HG03558 (cell line): ENCODE results near the gene NCAM1.

Experiments
- ATAC-seq: cut with Tn5 transposase; IDR thresholded peaks from one replicate; pipeline ENCODE4 v1.9.1; 2021; ENCODE audit warnings: moderate number of reproducible peaks; ENCODE audit not compliant: unreplicated experiment; ENCODE audit errors: extremely low read depth

The NCAM1 gene

DNA sequence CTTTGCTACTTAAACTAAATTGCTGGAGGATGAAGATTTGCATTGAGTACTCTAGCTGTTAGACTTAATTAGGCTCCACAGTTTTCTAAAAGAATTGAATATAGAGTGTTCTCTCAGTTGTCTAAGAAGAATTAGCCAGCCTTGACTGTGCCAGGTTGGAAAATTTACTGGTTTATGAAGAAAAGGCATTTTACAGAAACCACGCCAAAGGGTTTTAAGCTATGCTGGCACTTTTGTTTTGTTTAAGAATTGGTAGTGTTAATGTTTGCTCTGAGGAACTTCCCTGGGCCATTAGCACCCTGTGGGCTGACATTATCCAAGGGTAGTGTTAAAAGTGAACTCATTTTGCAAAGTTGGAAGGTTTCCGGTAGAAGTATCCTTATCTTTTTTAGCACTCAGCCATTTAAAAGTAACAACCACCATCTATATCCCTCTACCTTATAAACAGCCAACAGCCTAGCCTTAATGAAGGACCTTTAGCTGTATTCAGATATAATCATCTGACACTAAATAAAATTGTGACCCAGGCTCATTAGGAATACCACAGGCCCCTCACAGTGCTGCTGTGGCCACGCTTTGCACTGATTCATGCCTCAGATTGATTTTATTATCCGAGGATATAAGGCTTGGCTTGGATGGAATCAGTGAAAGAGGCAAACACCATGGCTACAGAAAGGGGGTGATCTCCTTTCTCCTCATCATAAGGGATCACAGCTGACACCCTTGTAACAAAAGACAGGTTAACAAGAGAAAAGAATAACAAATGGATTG lies 158.9 kb downstream of the NCAM1 start:
- no peak for ATAC-seq

DNA sequence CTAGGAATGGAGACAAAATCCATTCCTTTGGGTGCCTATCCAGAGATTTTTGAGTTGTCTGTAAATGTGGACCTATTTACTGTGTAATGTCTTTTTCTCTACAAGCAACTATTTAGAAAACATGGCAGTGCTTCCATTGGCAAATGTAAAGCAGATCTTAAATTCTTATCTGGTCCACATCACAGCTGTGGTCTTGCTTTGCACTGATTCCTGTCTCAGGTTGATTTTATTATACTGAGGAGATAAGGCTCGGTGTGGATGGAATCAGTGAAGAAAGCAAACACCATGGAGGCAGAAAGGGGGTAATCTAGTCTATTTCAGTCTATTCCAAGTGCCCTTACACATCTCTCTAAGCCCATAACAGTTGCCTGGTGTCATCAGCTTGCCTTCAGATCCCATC lies 160.5 kb downstream of the NCAM1 start:
- no peak for ATAC-seq

DNA sequence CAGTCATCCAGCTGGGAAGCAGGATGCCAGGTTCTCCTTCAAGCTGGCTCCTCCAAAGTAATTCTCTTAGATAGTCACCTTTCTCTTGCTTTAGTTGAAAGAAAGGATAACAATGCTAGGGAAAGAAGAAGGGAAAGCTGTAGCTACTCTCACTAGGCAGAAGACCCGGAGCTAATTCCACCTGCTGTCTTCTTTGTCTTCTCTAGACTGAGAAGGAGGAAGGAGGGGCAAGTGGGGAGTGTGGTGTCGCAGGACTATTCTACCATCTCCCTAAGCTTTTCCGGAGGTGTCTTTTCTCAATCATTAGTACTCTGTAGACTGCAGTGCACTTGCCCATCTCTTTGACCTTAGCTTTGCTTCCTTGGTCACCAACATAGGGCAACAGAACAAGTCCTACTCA lies 162.8 kb downstream of the NCAM1 start:
- no peak for ATAC-seq

DNA sequence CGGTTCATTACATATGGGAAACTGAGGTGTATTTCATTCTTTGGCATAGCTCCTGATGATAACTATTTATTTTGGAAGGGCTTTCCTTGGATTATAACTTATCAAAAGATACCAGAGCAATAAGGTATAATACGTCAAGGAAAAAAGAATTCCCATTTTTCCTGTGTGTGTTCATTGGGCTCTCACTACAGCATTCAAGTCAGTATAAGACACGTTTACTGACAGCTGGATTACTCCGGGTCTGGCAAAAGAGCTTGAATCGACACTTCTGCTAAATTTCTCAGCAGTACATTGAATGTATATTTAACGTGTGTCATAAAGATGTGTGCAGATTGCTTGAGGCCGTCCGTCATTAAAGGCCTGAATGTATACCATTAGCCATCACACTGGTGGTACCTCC lies 163.4 kb downstream of the NCAM1 start:
- no peak for ATAC-seq

DNA sequence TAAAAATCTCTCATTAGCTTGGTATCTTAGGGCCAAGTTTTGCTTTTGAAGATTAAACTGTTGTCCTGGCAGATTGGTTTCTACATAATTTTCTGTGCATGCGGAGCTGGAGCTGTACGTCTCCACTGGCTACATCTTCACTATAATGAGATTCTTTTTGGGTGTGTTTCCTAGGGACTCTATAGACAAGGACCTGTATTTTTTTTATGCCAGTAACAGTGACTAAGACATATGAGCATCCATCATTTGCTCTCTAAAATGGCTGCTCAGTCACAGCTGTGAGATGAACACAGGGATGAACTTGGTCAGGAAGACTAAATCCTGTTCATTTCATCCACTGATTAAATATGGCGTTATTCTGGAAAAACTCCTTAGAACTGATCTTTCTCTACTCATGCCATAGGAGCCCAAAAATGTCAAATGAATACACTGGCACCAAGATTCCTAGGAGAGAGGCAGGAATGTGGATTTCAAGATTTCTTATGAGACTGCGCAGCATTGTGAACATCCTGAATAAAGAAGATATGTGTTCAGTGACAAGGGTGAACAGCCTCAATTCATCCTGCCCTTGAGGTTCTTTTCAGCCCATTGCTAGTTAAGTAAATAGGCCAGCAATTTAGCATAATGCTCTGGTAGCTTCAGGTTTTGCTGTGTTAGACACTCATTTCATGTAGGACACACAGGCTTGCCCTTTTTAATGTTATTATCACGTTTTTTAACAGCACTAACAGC lies 168.2 kb downstream of the NCAM1 start:
- ATAC-seq, result no peak

DNA sequence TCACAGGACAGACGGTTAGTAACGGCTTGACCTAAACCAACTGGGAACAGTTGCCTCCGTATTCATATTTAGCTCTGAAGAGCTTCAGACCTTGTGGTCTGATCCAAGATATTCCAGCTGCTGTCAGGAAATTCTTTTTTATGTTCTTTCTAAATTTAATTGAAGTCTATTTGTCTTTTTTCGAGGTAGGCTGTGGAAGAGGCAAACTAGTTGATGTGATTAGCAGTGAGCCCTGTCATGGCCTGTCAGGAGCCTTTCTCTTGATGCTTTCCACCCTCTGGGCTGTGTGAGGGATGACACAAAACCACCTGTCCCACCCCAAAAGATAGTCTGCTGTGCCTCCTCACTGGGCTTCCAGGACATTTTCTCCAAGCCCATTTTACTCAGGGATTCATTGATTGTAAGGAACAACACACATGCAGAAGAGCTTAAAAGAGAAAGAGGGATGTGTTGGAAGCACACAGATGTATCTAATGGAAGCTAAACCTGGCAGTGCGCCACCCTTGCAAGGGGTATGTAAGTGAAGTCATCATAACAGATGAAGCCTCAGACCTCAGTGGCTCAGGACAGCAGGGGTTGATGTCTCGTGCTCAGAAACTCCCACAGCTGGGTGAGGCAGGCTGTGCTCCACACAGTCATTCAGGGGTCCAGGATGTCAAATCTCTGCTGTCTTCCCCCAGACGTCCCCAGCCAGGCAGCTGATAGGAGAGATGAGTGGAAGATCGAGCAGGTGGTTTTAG lies 170.0 kb downstream of the NCAM1 start:
- no peak for ATAC-seq

DNA sequence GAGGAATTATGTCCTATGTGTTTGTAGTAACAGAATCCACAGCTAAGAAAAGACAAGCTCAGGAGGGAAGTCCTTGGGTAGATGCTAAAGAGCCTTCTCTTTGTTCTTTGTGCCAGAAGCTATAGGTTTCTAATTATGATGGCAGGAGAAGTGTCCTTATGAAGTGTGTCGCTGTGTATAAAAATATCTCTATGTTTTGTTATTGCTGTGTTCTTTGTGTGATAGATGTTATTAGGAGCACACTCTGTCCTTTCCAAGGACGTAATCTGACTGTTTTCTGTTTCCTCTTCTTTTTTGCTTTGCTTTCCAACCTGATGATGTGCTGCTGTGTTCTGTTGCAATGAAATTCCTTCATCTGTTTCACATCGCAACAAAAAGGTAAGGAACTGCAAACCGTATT lies 171.9 kb downstream of the NCAM1 start:
- no peak for ATAC-seq

DNA sequence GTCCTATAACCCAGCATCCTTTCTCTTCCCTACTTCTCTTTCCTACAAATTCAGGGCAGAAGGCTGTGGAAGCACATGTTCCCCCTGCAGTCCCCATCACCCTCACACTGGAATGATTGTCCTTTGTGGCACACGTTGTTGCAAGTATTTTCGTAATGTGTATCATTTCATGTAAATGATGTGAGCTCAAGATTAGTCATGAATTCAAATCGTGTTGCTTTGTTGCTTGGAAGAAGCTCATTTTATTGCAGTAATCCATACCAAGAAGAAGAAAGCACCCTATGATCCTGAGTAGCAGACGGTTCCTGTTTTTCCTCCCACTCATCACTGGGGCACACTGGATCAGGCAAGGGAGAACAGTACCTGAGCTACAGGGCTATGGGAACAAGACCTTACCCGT lies 173.4 kb downstream of the NCAM1 start:
- no peak for ATAC-seq

DNA sequence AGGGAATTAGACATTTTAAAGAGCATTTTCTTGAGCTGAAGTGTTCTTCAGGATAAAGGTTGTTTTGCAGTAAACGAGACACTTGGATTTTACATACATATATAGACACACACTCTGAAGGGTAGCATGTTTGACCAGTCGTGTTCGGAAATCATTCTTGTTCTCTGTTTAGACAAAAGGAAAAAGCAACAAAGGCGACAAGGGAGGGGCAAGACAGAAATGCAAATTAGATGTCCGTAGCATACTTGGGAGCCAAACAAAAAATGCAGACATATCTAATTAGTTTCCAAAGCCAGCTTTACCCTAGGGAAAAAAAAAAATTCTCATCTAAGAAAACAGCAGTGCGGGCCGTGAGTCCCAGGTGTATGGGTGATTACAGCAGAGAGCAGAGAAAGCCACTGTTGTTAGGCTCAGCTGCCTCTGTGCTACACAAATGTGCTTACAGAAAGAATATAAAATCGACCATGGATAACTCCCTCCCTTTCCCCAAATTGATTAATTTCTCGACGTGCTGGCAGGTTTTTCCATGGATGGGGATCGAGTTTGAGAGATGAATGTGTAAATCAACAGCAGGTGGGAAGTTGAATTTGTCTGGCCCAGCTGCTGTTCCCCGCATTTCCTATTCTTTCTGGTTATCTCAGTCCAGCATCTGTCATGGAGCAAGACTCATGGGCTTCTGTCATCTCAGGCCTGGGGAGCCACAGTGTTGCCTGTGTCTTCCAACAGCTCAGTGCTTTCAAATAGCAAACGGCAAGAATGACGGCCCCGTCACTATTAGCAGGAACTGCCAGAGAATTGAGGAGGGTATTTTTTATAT lies 176.7 kb downstream of the NCAM1 start:
- ATAC-seq, result no peak

DNA sequence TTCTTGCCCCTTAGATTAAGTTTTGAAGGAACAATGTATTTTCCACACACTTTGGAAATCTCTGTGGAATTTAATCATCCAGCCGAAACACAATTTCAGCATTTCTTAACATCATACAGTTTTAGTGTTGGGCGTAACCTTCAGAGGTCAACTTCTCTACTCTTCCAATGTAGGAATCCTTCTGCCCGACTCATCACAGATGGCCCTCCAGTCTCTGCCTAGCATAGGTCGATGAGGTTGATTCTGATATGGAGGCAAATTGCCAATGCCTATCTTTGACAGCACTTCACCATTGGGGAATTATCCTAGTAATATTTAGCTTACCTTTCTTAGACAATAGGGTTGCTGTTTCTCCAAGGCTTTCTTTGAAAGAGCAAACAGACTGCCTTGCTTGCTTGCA lies 177.5 kb downstream of the NCAM1 start:
- no peak for ATAC-seq

DNA sequence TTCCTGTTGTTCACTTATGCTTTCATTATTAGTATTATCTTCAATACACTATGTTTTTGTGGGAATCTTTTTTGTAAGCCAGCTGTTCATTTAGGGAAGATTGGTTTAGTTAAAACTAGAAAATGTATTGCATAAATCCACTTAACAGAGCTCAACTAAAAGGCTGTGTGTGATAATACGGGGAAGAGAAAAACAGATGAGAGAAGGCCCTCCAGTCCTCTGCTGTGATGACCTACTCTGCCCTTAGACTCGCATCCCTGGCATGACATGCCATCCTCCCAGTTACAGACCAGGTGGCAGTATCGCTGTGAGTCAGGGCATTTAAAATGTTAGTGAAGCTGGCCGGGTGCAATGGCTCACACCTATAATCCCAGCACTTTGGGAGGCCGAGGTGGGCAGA lies 179.8 kb downstream of the NCAM1 start:
- ATAC-seq, result no peak

DNA sequence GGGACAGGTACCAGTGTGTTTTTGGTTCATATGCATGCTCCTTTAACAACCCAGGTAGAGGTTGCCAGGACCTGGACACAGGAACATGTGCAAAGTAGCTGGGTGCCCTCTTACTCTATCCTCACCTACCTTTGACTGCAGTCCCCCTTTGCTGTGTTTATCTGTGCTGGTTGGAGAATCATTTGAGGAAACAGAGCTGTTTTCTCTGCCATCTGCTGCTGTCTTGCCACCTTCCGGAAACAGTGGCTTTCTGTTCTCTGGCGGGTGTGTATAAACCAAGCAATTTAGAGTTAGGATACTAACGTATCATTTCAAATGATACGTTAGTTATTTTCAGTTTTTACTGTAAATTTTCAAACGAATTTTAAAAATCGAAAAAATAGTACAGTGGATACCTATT lies 181.3 kb downstream of the NCAM1 start:
- ATAC-seq, result no peak

DNA sequence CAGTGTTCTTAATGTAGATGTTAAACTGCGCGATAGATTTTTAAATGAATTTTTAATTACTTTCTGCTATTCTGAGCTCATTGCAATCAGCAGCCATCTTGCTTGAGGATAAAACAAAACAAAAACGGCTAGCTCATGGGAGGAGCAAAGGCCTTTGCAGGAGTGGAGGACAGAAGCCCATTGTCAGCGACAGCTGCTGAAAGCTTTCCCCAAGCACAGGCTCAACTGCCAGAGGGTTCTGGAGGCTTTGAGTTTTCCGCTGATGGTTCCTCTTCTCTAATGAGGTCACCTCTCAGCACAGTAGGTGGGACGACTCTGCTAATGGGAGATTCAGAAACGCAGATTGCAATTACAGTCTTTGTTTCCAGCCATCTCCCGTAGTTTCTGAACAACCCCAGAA lies 186.0 kb downstream of the NCAM1 start:
- no peak for ATAC-seq

DNA sequence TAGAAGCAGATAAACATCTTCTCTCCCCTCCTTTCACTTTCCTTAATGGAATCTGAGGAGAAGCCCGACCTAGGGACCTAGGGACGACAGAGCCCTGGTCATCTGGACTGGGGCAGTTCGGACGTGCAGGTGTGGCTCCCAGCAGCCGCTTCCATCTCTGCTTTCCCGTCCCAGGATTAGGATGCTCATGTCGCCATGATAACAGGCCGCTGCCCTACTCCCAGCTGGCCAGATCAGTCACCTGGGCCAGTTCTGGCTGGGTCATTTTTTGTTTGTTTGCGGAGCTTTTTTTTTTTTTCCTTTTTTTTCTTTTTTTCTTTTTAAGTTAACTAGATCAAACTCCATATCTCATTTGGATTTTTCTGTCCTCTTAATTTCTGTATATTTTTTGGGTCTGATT lies 186.9 kb downstream of the NCAM1 start:
- ATAC-seq, result no peak

DNA sequence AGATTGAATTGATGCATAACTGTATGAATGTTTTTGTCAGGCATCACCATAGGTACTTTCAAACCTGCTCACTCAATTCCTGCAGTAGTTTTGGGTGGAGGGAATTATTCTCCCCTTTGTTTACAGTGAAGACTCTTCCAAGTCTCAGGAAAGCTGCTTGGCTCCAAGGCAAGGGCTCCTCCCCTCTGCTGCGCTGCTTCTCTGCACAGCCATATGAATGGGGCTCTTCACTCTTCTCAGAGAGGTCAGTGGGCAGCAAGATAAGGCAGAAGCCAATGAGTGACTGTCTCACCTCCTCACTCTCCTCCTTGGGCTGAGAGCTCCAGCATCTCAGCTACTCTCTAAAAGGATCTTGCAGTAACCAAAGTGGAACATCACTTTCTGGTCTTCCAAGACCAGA lies 187.4 kb downstream of the NCAM1 start:
- no peak for ATAC-seq

DNA sequence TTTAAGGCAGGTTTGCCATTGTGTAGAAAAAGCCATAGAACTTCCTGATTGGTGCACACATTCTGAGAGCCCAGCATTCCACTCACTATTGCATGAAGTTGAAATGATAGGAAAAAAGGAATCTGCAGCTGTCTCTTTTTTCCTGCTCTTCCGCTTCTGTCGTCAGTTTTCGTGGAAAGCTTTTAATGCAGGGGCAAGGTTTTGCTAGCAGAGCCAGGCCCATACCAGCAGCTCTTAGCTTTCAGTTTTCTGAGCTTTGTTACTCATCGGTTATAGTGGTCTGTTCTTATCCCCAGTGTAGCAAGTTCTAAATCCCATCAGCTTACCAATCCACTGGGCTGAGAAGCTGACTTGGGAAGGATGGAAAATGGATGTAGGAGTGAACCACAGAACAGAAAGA lies 190.3 kb downstream of the NCAM1 start:
- ATAC-seq, result no peak

DNA sequence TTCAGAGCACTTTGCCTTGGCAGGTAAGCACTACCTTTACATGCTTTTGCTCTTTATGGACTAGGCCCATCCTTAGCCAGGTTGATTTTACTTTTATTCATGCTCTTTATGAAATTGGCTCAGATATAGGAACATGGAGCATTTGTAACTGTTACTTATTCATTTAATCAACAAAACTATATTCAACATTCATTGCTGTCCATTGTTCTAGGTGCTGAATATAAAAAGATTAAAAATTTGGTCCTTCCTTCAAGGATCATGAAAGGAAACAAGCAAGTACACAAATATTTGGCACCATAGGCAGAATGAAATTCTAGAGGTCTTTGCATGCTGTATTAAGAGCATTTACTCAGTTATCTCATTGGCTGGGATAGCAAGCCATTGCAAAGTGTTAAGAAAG lies 191.3 kb downstream of the NCAM1 start:
- ATAC-seq, result no peak

DNA sequence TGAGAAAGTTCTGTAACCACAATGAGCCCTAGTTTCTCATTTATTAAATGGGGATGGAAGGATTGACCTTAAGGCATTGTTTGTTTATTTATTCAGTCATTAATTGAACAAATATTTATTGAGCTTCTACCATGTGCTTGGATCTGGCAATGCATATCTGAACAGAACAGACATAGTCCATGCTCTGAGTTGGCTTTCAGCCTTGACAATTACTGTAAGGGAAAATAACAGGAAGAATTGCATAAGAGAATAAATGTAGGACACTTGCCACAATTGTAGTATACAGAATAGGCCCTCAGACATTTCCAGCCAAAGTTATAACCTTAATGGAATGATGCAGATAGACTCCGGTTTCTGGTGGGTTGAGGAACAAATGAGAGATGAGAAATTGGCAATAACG lies 192.6 kb downstream of the NCAM1 start:
- ATAC-seq, result no peak

DNA sequence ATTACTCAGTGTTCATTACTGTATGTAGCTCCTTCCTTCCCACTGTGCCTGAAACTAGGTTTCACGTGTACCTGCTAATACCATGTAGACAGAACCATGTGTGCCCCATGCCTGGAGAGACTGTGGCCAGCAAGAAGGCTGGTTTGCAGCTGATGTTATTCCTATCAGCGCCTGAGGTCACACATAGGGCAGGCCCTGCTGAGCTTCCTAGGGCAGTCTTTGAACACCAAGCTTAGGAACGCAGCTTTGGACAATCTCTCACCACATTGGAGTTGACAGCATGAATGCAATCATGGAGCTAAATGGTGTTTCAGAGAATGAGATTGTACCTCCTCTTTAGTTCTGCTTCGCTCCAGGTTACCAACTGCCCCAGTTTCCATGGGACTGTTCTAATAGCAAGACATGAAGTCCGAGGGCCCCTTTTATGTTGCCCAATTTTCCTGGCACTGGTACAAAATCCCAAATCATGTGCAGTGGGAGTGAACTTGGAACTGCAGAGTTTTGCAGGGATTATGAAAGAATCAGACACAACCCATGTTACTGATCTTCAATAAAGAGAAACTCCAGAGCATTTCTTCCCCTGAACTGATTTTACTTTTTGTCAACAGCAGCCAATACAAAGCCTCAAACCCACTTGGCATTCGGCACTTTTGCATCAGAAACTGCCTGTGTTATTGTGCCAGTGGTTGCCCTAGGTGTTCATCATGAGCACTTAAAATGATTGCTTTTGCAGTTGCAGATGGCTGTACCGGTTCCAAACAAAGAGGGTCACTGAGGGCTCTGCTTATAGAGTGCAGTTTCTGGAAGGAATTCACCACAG lies 199.0 kb downstream of the NCAM1 start:
- no peak for ATAC-seq

DNA sequence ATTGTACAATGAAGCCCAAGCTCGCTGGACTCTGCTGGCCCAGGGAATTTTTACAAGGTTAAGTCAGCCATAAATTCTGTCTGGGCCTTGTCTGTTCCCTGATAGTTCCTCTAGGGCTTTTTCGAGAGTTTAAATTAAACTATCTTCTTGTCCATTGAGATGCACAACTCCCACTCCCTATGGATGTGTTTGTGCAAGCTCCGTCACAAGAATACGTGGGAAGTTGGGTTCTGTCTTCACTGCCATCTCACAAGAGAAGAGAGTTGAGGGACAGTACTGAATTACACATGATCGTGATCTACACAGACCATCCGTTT lies 199.5 kb downstream of the NCAM1 start:
- ATAC-seq, result no peak
